Embryonic facial prominence (tissue), 1 donor: ENCODE data around the gene CCDC97.
"Not testable (repeated sequence)": the region's sequence is repeated elsewhere in the genome, so short reads cannot be mapped to it uniquely, and the experiment has no call there.

Source experiments
- DNase-seq: peaks from one replicate; pipeline ENCODE4 v3.0.0-alpha.2; 2016; ENCODE audit errors: extremely low spot score

Gene CCDC97

DNA sequence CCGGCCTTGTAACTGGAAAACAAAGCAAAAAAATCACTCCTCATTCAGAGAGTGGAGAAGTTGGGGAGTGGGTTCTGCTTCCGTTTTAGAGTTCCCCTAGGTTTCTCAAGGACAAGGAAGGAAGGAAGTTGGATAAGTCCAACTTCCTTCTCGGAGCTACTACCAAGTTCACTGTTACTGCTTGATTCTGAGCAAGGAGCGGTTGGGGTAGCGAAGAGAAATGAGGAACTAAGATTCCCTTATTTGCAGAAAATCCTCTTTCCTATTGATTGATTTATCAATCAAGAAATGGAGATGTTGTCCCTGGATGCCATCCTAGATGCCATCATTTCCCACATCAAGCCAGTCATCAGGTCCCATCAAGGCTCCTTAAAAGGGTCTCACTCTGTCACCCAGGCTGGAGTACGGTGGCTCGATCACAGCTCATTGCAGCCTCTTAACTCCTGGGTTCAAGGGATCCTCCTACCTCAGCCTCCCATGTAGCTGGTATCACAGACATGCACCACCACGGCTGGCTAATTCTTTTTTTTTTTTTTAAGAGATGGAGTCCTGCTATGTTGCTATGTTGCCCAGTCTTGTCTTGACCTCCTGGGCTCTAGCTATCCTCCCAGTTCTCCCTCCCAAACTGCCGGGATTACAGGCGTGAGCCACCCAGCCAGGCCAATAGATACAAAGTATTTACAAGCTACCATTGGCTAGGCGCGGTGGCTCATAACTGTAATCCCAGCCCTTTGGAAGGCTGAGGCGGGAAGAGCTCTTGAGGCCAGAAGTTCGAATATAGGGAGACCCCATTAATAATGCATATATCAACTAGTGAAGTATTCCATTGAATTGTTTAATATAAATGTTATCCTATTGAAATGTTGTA lies 54.8 kb downstream of the CCDC97 start:
- DNase-seq = no peak

GRCh38 chr19:41366089-41366488 lies 56.1 kb downstream of the CCDC97 start:
- DNase-seq = no peak

DNA sequence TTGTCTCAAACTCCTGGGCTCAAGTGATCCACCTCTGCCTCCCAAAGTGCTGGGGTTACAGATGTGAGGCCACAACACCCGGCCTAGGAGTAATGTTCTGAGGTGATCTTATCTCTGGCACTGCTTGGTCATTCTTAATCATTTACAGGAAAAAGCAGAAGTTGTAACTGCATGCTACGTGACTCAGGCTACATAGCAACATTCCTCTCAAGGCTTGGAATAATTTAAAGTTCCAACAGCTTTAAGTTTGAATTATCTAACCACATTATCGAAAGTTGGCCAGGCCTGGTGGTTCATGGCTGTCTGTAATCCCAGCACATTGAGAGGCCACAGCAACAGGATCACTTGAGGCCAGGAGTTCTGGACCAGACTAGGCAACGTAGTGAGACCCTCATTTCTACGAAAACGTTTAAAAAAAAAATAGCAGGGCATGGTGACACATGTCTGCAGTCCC lies 57.9 kb downstream of the CCDC97 start:
- DNase-seq = no peak

DNA sequence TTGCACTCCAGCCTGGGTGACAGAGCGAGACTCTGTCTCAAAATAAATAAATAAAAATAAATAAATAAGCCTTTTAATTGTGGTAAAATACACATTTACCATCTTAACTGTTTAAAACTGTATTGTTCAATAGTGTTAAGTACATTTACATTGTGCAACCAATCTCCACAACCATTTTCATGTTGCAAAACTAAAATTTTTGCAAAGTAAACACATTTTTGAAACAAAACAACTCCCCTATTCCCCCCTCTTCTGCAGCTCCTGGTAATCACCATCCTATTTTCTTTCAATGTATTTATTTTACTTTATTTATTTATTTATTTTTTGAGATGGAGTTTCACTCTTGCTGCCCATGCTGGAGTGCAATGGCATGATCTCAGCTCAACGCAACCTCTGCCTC lies 59.8 kb downstream of the CCDC97 start:
- no peak for DNase-seq

GRCh38 chr19:41371119-41371518 lies 61.1 kb downstream of the CCDC97 start:
- DNase-seq = not testable (repeated sequence)

- DNase-seq = no peak
Observed at GRCh38 chr19:41371541-41371940, 61.6 kb downstream of the CCDC97 start.

DNA sequence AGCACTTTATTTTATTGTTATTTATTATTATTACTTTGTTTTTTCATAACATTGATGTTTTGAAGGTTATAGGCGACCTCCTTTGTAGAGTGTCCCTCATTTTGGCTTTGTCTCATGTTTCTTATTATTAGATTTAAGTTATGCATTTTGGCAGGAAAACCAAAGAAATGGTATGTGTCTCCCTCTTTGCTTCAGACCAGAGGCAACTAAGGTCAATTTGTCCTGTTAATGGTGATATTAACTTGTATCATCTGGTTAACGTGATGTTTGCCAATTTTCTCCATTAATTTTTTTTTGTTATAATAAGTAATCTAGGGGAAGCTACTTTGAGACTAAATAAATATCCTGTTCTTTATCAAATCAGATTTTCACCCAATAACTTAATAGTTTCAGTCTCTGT lies 62.5 kb downstream of the CCDC97 start:
- DNase-seq = no peak

- no peak for DNase-seq
Observed at GRCh38 chr19:41373993-41374392, 64.0 kb downstream of the CCDC97 start.
